Coronary artery (tissue), 2 donors: ENCODE data around the gene AFF3.

Experiments used
- DNase-seq: peaks from one replicate; pipeline ENCODE4 v3.0.0-alpha.2; 2017; ENCODE audit warnings: low spot score
- H3K27ac ChIP-seq, 2 donors: fragments of 200-600 bp; sonication (generic); one replicate each; pipeline ENCODE4 v1.5.1; 2016 to 2019
- H3K4me3 ChIP-seq: fragments of 200-600 bp; sonication (generic); 2 replicates; pipeline ENCODE4 v1.5.1; 2016; ENCODE audit warnings: mild to moderate bottlenecking, moderate library complexity
- TF ChIP-seq, protein P1 (sequence below): fragments of 200-600 bp; sonication (generic); IDR thresholded peaks from one replicate; pipeline ENCODE4 v1.5.1; 2019; ENCODE audit warnings: antibody characterized with exemption

The AFF3 gene

DNA sequence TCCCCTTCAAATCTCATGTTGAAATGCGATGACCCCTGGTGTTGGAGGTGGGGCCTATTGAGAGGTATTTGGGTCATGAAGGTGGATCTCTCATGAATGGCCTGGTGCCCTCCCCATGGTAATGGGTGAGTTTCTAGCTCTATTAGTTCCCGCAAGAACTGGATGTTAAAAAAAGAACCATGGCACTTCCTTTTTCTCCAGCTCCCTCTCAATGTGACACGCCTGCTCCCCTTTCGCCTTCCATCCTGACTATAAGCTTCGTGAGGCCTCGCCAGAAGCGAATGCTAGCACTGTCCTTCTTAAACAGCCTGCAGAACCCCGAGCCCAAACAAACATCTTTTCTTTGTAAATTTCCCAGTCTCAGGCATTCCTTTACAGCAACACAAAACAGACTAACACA is 349.4 kb downstream of the AFF3 start:
- DNase-seq: no peak
- H3K27ac ChIP-seq: no peak overlapping the region
- no peak overlapping the region for H3K4me3 ChIP-seq
- TF ChIP-seq, protein P1, sequence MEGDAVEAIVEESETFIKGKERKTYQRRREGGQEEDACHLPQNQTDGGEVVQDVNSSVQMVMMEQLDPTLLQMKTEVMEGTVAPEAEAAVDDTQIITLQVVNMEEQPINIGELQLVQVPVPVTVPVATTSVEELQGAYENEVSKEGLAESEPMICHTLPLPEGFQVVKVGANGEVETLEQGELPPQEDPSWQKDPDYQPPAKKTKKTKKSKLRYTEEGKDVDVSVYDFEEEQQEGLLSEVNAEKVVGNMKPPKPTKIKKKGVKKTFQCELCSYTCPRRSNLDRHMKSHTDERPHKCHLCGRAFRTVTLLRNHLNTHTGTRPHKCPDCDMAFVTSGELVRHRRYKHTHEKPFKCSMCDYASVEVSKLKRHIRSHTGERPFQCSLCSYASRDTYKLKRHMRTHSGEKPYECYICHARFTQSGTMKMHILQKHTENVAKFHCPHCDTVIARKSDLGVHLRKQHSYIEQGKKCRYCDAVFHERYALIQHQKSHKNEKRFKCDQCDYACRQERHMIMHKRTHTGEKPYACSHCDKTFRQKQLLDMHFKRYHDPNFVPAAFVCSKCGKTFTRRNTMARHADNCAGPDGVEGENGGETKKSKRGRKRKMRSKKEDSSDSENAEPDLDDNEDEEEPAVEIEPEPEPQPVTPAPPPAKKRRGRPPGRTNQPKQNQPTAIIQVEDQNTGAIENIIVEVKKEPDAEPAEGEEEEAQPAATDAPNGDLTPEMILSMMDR: no peak

- no peak for DNase-seq
- Histone ChIP-seq H3K27ac (no peak overlapping the region), H3K4me3 (no peak overlapping the region)
- TF ChIP-seq, protein P1: no peak
These were observed 352.5 kb downstream of the AFF3 start for GRCh38 chr2:99789849-99790248.

GRCh38 chr2:99787769-99788382 is 354.5 kb downstream of the AFF3 start:
- TF ChIP-seq, protein P1: no peak
- Histone ChIP-seq H3K4me3 (no peak overlapping the region), H3K27ac (no peak overlapping the region)
- no peak for DNase-seq

DNA sequence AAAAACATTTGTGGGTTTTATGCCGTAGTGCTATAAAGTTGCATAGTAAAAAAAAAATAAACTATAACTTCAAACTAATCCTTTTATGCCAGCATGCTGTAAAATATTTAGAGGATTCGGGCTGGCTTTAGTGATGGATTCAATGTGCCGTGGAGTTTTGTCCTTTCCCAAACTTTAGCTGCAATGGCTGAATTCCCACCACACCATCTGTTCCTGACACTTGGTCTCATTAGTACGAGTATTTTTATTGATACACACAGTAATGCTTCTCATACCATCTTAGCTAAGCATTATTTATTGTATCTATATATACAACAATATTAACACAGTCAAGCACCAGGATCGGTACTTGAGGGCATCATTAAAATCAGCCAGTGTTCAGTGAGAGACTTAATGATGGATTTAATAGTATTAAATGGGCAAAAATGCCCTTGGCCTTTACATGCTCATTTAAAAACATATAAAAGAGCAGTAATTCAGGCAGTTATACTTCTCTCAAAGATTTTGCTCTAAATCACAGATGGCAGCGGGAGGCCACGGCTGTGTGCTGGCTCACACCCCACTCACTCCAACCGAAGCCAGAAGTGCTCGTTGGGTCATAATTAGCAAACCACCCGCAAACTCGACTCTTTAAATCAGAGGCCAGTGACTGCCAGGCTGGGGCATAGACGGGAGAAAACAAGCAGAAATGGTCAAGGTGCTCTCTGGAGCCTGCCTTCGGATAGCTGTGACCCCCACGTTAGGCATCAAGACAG is 355.6 kb downstream of the AFF3 start:
- TF ChIP-seq, protein P1: no peak
- H3K27ac ChIP-seq: no peak overlapping the region
- DNase-seq: peak; percentile 19

GRCh38 chr2:99784946-99785345 is 357.4 kb downstream of the AFF3 start:
- H3K4me3 ChIP-seq: no peak overlapping the region
- H3K27ac ChIP-seq: no peak overlapping the region
- DNase-seq: no peak
- TF ChIP-seq, protein P1: no peak

More for the DNA sequence above, 355.6 kb downstream of the AFF3 start:
- no peak overlapping the region for H3K4me3 ChIP-seq

DNA sequence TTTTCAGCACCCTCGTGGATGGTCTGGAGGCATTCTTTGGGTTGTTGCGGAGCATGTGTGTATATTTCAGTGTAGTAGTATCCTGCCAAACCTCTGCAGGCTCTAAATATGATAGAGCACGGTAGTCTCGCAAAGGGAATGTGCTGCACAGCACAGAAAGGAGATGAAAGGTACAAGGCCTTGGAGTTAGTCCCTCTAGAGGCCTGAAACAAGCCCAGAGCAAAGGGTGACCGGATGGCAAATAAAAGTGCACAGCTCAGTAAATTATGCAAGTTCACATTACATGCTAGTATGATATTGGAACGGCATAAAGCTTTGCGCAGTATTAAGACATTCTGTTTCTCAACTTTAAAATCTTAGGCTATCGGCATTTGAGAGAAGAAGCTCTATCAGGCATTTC is 358.1 kb downstream of the AFF3 start:
- no peak overlapping the region for H3K27ac ChIP-seq

More for the DNA sequence above, 358.1 kb downstream of the AFF3 start:
- TF ChIP-seq, protein P1: no peak
- no peak for DNase-seq
- H3K4me3 ChIP-seq: no peak overlapping the region
